ENCODE results near the gene PDCL3.
A peak's percentile ranks its signal among the peaks of the same experiment; 100 is the strongest.

PDCL3 gene

DNA sequence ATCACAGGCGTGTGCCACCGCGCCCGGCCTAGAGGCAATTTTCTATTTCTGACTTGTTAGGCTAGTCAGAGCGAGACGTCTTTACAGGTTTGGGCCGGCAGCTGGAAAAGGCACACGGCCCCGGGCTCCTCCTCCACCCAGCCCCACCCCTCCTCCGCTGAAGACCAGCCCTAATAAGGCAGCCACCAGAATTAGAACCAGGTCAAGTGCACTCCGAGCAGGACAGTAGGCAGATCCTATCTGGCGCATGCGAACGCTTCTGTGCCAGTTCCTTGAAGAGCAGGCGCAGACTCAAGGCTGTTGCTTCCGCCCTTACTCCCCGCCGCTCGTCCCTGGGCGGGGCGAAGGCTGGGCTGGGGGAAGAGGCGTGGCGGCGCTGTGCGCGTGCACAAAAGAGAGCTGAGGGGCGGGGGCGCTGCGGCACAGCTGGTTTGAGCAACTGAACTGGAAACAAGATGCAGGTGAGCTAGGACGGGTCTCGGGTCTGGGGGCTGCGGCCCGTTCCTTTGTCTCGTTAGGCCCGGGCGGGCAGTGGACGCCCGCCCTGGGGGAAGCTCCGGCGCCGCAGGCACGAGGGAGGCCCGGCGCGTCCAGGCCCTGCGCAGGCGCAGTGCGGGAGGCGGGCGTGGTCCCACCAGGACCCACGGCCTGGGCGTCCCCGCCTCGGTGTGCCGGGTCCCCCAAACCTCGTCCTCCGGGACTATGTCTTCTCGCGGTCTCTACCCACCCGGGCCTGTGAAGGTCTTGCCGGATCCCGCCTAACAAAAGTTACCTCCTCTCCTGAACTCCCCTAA lies at the start of gene PDCL3:
PDCL3 (plus strand) TSS at position 381 of the 794 bp plus-strand sequence; CDS start at position 456, 75 bp downstream.
- peak; percentile 92 for DNase-seq (ENCODE audit: low spot score)

DNA sequence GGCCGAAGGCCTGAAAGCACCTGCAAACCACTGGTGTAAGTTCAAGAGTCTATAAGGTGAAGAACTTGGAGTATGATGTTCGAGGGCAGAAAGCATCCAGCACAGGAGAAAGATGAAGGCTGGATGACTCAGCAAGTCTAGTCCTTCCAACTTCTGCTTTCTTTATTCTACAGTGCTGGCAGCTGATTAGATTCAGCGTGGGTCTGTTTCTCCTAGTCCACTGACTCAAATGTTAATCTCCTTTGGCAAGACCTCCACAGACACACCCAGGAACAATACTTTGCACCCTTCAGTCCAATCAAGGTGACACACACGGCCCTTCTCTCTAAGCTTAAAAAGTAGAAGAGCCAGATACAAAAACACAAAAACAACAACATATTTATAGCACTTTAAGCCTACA lies 49.1 kb upstream of the PDCL3 start:
- no peak for DNase-seq (ENCODE audit: low spot score)

DNA sequence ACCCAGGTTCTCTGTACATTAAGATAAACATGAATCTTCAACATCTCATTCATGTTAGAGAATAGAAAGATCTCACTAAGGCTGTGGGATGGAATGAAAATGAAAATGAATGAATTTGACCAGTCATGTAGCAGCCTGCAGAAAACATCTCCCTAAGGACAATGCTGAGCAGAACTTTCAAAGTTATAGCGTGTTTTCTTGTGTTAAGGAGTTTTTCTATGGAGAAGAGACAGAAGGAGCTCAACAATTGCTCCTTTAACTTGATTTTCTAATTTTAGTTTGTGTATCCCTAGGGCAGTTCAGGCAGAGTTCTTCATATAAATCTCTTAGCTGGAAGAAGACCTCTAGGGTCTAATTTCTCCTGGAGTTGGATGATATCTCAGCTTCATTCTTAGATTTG lies 45.2 kb upstream of the PDCL3 start:
- no peak for DNase-seq (ENCODE audit: low spot score)

DNA sequence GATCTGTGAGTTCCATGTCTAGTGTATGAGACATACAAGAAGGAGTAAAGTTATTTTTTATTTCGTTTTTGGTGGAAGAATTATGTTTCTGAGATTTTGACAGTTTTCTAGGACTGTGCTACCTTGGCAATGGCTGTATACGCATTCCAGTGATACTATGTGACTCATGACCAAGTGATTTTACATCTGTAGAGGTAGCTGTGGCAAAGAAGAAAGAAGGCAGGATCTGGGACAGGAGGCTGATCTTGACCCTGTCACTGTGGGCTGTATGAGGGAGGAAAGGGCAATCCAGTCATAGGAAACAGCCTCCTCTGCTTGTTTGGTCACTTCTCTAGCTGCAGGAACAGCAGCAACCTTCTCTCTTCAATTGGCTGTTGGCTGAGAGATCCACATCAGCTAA lies 44.0 kb upstream of the PDCL3 start:
- no peak for DNase-seq (ENCODE audit: low spot score)

DNA sequence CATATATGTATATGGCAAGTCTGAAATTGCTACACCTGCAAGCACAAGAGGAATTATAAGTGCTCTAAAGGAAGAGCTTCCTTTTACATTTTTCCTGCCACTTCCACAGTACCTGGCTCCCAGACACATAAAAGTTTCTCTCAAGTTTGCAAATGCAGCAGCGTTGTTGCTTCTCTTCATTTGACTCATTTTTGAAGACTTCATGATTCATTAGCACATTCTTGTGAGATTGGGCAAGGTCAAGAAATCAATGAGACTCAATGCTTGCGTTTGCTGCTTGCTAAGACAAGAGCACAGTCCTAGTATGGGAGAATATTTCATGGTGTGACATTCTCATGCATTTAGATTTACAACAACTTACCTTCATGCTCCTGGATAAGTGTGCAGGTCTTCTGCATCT lies 42.6 kb upstream of the PDCL3 start:
- DNase-seq (ENCODE audit: low spot score): no peak

DNA sequence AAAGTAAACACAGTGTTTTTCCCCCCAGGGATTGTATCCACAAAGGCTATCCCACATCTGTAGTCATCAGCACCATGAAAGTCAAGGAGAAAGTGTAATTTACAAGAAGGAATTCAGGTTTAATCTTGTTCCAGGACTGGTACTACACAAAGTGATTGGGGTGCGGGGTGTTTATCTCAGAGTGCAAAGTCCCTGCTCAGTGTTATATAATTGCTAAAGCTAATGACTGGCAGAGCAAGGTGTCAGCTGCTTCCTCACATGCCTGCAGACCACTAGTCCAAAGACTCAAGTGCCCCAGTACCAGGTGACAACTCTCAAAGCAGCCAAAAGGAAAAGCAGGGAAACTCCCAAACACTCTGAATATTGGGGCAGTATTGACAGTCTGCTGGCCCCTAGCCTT lies 40.4 kb upstream of the PDCL3 start:
- DNase-seq (ENCODE audit: low spot score): no peak

DNA sequence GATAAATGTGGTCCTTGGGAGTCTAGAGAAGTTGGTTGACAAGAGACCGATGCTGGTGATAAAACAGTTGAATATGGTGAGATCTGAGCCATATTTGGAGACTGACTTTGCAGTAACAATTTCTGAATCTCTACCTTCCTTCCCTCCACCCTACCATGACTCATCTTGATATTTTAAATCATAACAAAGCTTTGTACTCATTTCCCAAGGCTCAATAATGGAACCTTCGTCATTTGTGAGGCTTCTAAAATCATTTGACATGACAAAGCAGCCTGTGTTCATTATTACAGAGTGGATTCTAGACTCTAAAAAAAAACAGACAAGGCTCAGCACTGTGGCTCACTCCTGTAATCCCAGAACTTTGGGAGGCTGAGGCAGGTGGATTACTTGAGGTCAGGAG lies 38.5 kb upstream of the PDCL3 start:
- DNase-seq (ENCODE audit: low spot score): no peak

DNA sequence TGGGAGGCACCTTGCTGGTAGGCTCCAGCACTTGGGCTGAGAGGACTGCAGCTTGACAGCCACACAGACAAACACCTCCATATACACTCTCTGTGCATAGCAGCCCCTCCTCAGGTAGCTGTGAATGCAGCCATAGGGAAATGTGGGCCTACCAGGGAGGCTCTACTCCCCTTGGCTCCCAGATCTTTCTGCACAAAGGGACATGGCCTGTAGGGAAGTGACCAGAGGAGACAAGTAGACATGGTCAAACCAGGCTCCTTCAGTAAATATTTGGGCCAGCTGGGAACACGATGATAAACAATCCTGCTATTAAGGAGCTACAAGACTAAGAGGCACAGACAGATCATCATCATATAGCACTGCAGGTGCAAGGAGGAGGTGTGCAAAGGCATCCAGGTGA lies 35.9 kb upstream of the PDCL3 start:
- no peak for DNase-seq (ENCODE audit: low spot score)

DNA sequence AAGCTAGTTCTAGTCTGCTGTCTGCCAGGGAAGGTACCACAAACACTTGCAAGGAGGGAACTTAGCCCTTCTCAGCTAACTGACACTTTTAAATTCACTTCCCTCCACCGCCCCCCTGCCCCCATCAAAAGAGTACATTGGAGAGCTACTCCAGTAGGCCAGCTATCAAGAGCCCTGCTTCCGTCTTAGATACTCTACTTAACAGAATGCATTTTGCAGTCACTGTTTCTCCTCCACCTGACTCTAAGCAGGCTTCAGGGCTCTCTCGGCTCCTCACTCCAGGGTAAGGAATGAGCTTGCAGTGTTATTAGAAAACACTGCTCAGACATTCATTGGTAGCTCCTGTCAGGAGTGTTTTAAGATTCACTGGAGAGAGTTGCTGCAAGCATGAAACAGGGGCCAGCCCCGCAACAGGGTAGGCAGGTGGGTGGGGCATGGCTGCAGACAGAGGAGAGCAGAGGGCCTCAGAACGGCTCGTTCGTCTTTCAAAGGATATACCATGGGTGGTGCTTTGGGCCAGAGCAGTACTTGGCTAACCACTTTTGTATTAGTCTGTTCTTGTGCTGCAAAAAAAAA lies 35.3 kb upstream of the PDCL3 start:
- DNase-seq (ENCODE audit: low spot score): no peak

DNA sequence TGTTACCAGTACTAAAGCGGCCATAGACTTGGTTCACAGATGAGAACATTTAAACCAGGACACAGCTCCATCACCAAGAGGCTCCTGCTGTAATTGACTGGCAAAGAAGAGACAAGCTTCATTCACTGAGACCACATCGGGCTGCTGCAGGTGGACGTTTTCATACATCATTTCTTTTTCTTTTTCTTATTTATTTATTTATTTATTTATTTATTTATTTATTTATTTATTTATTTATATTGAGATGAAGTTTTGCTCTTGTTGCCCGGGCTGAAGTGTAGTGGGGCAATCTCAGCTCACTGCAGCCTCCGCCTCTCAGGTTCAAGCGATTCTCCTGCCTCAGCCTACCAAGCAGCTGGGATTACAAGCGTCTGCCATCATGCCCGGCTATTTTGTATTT lies 33.6 kb upstream of the PDCL3 start:
- DNase-seq (ENCODE audit: low spot score): no peak

DNA sequence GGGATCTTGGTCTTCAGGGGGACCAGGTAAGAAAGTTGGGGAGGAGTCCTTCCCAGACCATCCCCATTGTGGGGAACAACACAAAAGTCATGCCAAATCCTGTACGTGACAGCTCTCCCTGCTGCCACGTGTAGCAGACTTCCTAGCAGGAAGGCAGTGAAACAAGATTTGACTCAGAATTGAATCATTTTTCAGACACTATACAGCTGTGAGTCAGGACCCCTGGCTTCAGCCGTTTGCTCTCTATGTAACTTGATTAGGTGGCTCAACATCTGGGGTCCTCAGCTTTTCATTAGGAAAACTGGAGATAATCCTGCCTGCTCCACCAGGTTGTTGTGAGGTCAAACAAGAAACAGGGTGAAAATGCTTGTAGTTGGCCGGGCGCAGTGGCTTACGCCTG lies 32.9 kb upstream of the PDCL3 start:
- DNase-seq (ENCODE audit: low spot score): no peak

DNA sequence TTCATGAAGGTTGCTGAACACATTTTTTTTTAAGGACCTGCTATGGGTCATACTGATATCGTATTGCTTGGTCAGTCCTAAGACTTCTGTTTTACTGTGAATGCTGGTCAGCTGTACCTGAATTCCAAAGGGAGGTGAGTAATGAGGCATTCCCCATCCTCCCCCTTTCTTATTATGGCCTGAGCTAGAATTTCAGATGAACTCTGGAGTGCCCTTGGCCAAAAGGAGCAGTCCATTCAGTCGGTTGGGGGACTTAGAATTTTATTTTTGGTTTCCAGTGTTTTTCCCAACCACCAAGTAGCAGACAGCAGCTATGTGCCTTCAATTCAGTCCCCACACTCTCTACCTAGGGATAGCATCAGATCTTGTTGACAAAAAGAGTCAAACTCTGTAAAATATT lies 26.9 kb upstream of the PDCL3 start:
- DNase-seq (ENCODE audit: low spot score): no peak

DNA sequence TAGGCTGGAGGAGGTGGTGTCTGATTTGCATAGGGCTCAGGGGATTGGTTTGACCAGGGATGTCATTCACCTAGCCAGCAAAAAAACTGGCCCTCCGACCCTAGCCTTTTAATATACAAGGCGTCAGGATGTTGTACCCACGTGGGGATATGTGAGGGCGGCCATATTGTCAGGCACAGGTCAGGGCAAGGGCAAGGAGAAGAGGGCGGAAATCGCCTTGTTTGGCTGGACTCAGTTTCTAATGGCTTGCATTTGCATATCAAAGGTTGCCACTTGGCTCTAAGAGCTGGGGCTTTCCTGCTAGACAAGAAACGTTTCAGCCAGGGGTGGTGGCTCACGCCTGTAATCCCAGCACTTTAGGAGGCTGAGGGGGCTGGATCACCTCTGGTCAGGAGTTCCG lies 24.9 kb upstream of the PDCL3 start:
- DNase-seq (ENCODE audit: low spot score): no peak

DNA sequence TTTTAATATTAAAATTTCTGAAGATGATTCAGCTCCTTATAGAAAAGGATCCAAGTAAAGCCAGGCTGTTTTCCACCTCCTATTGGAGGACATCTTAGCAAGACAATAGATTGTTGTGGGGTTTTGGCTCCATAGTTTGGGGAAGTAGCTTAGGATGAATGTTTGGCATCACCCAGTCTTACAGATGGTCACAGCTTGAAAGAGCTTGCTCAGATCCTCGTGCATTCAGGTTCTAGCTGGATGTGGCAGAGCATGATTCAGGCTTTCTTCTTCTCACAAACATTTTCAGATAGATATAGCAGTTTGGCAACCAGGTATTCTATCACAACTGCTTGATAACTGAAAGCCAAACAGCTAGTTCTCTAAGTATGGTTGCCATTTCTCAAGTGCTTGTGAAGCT lies 23.6 kb upstream of the PDCL3 start:
- DNase-seq (ENCODE audit: low spot score): no peak

DNA sequence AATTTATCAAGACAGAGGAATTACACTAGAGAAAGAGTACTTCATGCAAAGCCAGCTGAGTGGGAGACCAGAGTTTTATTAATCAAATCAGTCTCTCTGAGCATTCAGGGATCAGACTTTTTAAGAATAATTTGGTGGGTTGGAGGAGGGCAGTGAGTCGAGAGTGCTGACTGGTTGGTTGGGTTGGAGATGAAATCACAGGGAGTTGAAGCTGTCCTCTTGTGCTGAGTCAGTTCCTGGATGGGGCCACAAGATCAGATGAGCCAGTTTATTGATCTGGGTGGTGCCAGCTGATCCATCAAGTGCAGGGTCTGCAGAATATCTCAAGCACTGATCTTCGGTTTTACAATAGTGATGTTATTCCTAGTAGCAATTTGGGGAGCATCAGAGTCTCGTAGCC lies 21.4 kb upstream of the PDCL3 start:
- DNase-seq (ENCODE audit: low spot score): no peak

DNA sequence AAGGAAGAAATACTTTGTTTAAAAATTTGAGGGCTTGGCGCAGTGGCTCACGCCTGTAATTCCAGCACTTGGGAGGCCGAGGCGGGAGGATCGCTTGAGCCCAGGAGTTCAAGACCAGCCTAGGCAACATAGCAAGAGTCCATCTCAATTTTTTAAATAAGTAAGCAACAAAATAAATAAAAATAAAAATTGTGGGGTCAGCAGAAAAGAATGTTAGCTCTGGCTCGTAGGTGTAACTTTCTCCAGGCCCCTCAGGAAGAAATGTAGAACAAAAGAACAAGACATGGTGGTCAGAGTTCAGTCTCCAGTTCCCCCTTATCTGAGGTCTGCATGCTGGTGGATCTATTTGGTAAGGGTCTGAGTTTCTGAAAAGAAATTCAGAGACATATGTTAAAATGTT lies 20.4 kb upstream of the PDCL3 start:
- DNase-seq (ENCODE audit: low spot score): no peak

DNA sequence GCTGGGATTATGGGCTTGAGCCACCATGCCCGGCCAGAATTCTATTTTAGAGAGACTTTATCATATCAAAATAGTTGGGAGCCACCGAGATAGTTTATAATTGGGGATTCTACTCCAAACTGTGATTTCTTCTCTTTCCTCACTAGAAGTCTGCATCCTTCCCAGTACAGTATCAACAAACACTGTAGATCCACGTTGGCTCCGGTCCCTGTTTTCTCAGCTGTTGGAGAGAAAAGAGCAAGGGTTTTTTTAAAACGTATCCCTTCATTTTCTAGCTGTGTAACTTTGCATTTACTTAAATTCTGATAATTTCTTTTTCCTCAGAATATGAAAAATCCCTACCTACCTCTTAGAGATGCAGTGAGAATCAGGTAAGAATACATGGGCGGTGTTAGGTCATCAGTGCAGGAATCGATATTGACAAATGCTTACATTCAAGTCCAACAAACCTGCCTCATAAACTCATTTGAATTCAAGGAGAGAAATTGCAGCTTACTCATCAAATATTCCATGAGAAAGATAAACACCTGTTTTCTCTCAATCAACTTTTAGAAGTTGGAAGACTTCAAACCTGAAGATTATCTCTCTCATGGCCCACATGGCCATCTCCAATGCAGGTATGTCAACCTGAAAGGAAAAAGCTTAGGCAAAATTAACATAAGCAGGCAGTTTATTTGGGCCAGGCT lies 17.7 kb upstream of the PDCL3 start:
- DNase-seq (ENCODE audit: low spot score): no peak

DNA sequence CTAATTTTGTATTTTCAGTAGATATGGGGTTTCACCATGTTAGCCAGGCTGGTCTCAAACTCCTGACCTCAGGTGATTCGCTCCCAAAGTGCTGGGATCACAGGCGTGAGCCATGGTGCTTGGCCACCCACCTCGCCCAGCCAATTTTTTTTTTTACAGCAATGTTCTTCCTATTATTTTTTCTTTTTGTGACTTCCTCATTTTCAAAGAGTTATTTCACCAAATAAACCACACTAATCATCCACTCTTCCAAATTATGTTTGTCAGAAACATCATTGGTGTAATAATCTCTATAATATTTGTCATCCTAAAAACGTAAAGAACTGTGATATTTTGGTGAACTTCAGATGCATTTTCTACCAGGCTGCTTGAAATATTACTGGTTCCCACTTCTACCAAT lies 16.3 kb upstream of the PDCL3 start:
- DNase-seq (ENCODE audit: low spot score): no peak

DNA sequence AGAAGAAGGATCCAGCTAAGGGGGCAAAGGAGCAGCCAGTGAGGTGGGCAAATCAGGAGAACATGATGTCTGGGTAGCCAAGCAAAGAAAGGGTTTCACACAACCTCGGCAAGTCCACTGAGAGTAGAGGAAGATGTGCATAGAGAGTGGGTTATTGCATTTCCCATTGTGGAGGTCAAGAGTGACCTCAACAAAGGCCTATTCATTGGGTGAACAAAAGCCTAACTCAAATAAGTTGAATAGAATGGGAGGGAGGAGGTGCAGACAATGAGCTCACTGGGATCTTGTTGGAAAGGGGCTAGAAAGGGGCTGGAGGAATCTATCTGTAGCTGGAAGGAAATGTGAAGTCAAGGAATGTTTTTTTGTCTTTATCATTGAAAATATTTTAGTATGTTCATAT lies 14.0 kb upstream of the PDCL3 start:
- no peak for DNase-seq (ENCODE audit: low spot score)

DNA sequence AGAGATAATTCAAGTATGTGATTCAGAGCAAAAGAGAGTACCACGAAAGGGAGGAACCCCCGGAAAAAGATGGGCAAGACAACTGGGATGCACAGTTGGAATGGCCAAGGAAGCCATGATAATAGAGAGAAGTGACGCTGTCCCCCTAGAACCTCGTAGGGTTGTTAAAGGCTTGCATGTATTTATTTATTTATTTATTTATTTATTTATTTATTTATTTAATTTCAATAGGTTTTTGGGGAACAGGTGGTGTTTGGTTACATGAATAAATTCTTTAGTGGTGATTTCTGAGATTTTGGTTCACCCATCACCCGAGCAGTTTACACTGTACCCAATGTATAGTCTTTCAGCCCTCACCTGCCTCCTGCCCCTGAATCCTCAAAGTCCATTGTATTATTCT lies 11.5 kb upstream of the PDCL3 start:
- no peak for DNase-seq (ENCODE audit: low spot score)

DNA sequence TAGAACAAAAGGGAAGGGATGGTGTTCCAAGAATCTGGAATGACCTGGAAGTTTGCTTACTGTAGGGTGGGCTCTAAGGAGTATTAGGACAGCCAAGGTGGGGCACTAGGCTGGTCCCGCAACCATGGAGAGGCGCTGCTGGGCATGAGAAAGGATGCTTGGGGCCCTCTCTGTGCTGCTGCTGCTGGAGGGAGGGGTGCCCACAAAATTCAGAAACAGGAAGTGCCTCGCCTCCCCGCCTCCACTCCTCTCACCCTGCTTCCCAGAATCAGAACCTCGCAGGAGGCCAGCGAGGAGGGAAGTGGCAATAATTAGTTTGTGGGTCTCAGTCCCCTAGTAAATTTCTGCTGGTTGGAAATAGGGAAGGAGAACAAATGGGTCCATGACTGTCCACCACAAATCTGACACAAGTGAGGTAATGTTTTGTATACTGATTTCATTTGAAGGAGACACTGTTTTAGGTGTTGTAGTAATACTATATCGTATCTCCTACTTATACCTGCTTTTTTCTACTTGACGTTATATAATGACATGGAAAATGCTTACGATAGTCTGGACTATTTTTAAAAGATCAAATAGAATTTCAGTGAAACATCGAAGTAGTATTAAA lies 7.9 kb upstream of the PDCL3 start:
- DNase-seq (ENCODE audit: low spot score): no peak

DNA sequence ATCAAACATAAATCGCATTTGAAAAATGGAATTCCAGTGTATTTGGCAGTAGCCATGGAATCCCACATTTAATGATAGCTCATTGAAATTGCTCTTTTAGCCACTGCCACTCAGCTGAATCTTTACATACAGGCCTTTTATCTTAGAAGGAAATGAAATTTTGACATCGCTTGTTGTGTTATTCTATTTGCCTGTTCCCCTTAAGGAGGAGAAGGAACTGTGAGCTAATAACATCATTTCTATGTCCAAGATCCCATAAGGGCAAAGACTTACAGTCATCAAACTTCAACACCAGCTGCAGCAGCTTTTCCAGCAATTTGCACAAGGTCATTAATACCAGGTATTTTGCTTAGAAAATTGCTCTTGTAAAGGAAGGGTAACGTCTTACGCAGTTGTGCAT lies 6.0 kb upstream of the PDCL3 start:
- DNase-seq (ENCODE audit: low spot score): no peak

DNA sequence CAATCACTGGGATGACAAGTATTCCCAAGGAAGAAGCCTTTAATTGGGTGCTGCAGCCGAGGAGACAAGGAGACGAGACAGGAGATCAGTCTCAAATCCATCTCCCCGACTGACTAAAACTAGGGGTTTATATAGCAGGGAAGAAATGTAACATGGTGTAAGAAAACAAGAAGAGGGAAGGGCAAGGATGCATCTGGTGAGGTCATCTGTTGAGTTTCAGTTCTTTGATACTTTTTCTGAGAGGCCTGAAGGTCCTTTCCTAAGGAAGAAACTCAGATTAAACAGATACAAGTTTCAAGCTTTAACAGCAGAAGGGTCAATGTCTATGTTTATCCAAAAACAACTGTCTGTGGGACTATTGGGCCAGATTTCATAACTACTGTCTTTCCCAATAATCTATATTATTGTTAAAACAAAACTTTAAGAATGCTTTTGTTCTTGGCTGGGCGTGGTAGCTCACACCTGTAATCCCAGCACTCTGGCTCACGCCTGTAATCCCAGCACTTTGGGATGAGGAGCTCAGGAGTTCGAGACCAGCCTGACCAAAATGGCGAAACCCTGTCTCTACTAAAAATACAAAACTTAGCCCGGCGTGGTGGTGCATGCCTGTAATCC lies 2.5 kb upstream of the PDCL3 start:
- no peak for DNase-seq (ENCODE audit: low spot score)
